Naive B cell (primary cell): ENCODE measurements around the gene ROBO1. TPM values are rescaled to one million over a fixed set of nuclear protein-coding genes. Genes with fewer than 3 reads are reported as not detected.
"Not testable (repeated sequence)": the region's sequence is repeated elsewhere in the genome, so short reads cannot be mapped to it uniquely, and the experiment has no call there.

Experiments
- ATAC-seq, 2 donors: fragments of 150-1000 bp; cut with Tn5 transposase; 2 replicates each; pipeline ENCODE4 v1.10.0; 2021; ENCODE audit warnings: low read depth in 2 of 2, mild to moderate bottlenecking in 2 of 2, moderate library complexity in 2 of 2
- DNase-seq: peaks from one replicate; pipeline ENCODE4 v3.0.0; 2022
- H3K27ac Mint-ChIP-seq, 6 donors: one replicate each; pipeline ENCODE4 v1.8.0; 2020 to 2022; ENCODE audit warnings: mild to moderate bottlenecking in 6 of 6, mixed read lengths in 6 of 6, moderate library complexity in 5 of 6, inconsistent platforms in 2 of 6
- H3K27me3 Mint-ChIP-seq, 3 donors: one replicate each; pipeline ENCODE4 v1.8.0; 2021 to 2022; ENCODE audit warnings: mixed read lengths in 3 of 3, mild to moderate bottlenecking in 1 of 3
- H3K36me3 Mint-ChIP-seq, 2 donors: one replicate each; pipeline ENCODE4 v1.8.0; 2020 to 2022; ENCODE audit warnings: mixed read lengths in 2 of 2, inconsistent platforms in 1 of 2, mild to moderate bottlenecking in 1 of 2
- H3K4me1 Mint-ChIP-seq, 3 donors: one replicate each; pipeline ENCODE4 v1.8.0; 2020 to 2022; ENCODE audit warnings: mixed read lengths in 3 of 3, inconsistent platforms in 1 of 3, mild to moderate bottlenecking in 1 of 3, moderate library complexity in 1 of 3
- H3K4me3 Mint-ChIP-seq, 8 donors: one replicate each; pipeline ENCODE4 v1.8.0; 2020 to 2022; ENCODE audit warnings: mild to moderate bottlenecking in 8 of 8, mixed read lengths in 8 of 8, moderate library complexity in 8 of 8, inconsistent platforms in 2 of 8
- H3K9me3 Mint-ChIP-seq, 7 donors: one replicate each; pipeline ENCODE4 v1.8.0; 2020 to 2022; ENCODE audit warnings: mixed read lengths in 7 of 7, mild to moderate bottlenecking in 5 of 7, inconsistent platforms in 2 of 7, moderate library complexity in 1 of 7
- polyA plus RNA-seq, 6 donors: library from polyadenylated mRNA; unstranded; fragments of 300-500 nt; fragmentation: Illumina TruSeq; gene quantifications; one replicate each; pipeline ENCODE4 v1.2.3, GENCODE V29; 2021; ENCODE audit warnings: low read depth in 6 of 6

The ROBO1 gene
- polyA plus RNA-seq, 6 donors from 2014 or later = 0.39 to 0.44 TPM; not detected in 4

GRCh38 chr3:79178471-79179180 lies 589.2 kb downstream of the ROBO1 start:
- H3K4me3 Mint-ChIP-seq = no peak overlapping the region
- no peaks in the 10 kb centered on the region for H3K4me1 Mint-ChIP-seq
- DNase-seq (no peak), ATAC-seq (no peak)
- H3K9me3 Mint-ChIP-seq = peaks cover 0 to 16% (median 0%) of the 10 kb centered on the region in 7 donors
- no peaks in the 10 kb centered on the region for H3K36me3 Mint-ChIP-seq
- H3K27me3 Mint-ChIP-seq = no peaks in the 10 kb centered on the region
- H3K27ac Mint-ChIP-seq = no peak overlapping the region

- H3K36me3 Mint-ChIP-seq = no peaks in the 10 kb centered on the region
Observed at GRCh38 chr3:79175870-79176269, 591.9 kb downstream of the ROBO1 start.

GRCh38 chr3:79173259-79173658 lies 594.5 kb downstream of the ROBO1 start:
- H3K4me3 Mint-ChIP-seq, H3K27me3 Mint-ChIP-seq, H3K27ac Mint-ChIP-seq, ATAC-seq, H3K9me3 Mint-ChIP-seq, H3K36me3 Mint-ChIP-seq, DNase-seq, H3K4me1 Mint-ChIP-seq: not testable (repeated sequence)

More at GRCh38 chr3:79175870-79176269, 591.9 kb downstream of the ROBO1 start:
- ATAC-seq (no peak), DNase-seq (no peak)
- no peak overlapping the region for H3K27ac Mint-ChIP-seq
- no peaks in the 10 kb centered on the region for H3K4me1 Mint-ChIP-seq
- peaks cover 0 to 2% (median 0%) of the 10 kb centered on the region in 7 donors for H3K9me3 Mint-ChIP-seq
- H3K27me3 Mint-ChIP-seq = no peaks in the 10 kb centered on the region
- H3K4me3 Mint-ChIP-seq = no peak overlapping the region

GRCh38 chr3:79172241-79172640 lies 595.6 kb downstream of the ROBO1 start:
- H3K4me3 Mint-ChIP-seq = no peak overlapping the region
- H3K4me1 Mint-ChIP-seq = no peaks in the 10 kb centered on the region
- no peaks in the 10 kb centered on the region for H3K27me3 Mint-ChIP-seq
- H3K27ac Mint-ChIP-seq = no peak overlapping the region
- H3K9me3 Mint-ChIP-seq = peaks cover 0 to 7% (median 0%) of the 10 kb centered on the region in 7 donors
- ATAC-seq (no peak), DNase-seq (no peak)
- H3K36me3 Mint-ChIP-seq = no peaks in the 10 kb centered on the region

- Mint-ChIP-seq H3K4me3 (no peak overlapping the region), H3K36me3 (no peaks in the 10 kb centered on the region)
Observed at GRCh38 chr3:79170021-79170420, 597.8 kb downstream of the ROBO1 start.

GRCh38 chr3:79167651-79168416 lies 600.0 kb downstream of the ROBO1 start:
- no peak for ATAC-seq
- Mint-ChIP-seq H3K4me1 (no peaks in the 10 kb centered on the region), H3K4me3 (no peak overlapping the region), H3K36me3 (no peaks in the 10 kb centered on the region), H3K27ac (no peak overlapping the region), H3K27me3 (no peaks in the 10 kb centered on the region), H3K9me3 (peaks cover 0 to 7% (median 0%) of the 10 kb centered on the region in 7 donors)
- no peak for DNase-seq

More at GRCh38 chr3:79170021-79170420, 597.8 kb downstream of the ROBO1 start:
- H3K4me1 Mint-ChIP-seq = no peaks in the 10 kb centered on the region
- H3K27ac Mint-ChIP-seq = no peak overlapping the region
- ATAC-seq = no peak
- no peak for DNase-seq
- H3K9me3 Mint-ChIP-seq = peaks cover 0 to 7% (median 0%) of the 10 kb centered on the region in 7 donors
- H3K27me3 Mint-ChIP-seq = no peaks in the 10 kb centered on the region

- no peaks in the 10 kb centered on the region for H3K27me3 Mint-ChIP-seq
- no peak overlapping the region for H3K27ac Mint-ChIP-seq
- H3K4me3 Mint-ChIP-seq = no peak overlapping the region
- no peaks in the 10 kb centered on the region for H3K4me1 Mint-ChIP-seq
- peaks cover 0 to 11% (median 0%) of the 10 kb centered on the region in 7 donors for H3K9me3 Mint-ChIP-seq
- ATAC-seq = no peak
- DNase-seq = no peak
- H3K36me3 Mint-ChIP-seq = no peaks in the 10 kb centered on the region
Observed at GRCh38 chr3:79162653-79163052, 605.1 kb downstream of the ROBO1 start.

- no peak for DNase-seq
- Mint-ChIP-seq H3K4me3 (no peak overlapping the region), H3K9me3 (peaks cover 0 to 11% (median 0%) of the 10 kb centered on the region in 7 donors), H3K27me3 (no peaks in the 10 kb centered on the region), H3K4me1 (no peaks in the 10 kb centered on the region), H3K36me3 (no peaks in the 10 kb centered on the region), H3K27ac (no peak overlapping the region)
- no peak for ATAC-seq
Observed at GRCh38 chr3:79161941-79162340, 605.9 kb downstream of the ROBO1 start.

- Mint-ChIP-seq H3K9me3 (peaks cover 0 to 11% (median 0%) of the 10 kb centered on the region in 7 donors), H3K36me3 (no peaks in the 10 kb centered on the region), H3K27me3 (no peaks in the 10 kb centered on the region), H3K4me1 (no peaks in the 10 kb centered on the region), H3K27ac (no peak overlapping the region), H3K4me3 (no peak overlapping the region)
- ATAC-seq (no peak), DNase-seq (no peak)
Observed at GRCh38 chr3:79160421-79160820, 607.4 kb downstream of the ROBO1 start.

GRCh38 chr3:79159736-79160135 lies 608.1 kb downstream of the ROBO1 start:
- Mint-ChIP-seq H3K9me3 (peaks cover 0 to 6% (median 0%) of the 10 kb centered on the region in 7 donors), H3K27ac (no peak overlapping the region), H3K27me3 (no peaks in the 10 kb centered on the region), H3K4me1 (no peaks in the 10 kb centered on the region), H3K4me3 (no peak overlapping the region), H3K36me3 (no peaks in the 10 kb centered on the region)
- ATAC-seq (no peak), DNase-seq (no peak)

- no peaks in the 10 kb centered on the region for H3K27me3 Mint-ChIP-seq
- ATAC-seq (no peak), DNase-seq (no peak)
- H3K4me1 Mint-ChIP-seq = no peaks in the 10 kb centered on the region
- no peak overlapping the region for H3K4me3 Mint-ChIP-seq
- H3K9me3 Mint-ChIP-seq = peaks cover 0 to 4% (median 0%) of the 10 kb centered on the region in 7 donors
- H3K27ac Mint-ChIP-seq = no peak overlapping the region
- H3K36me3 Mint-ChIP-seq = no peaks in the 10 kb centered on the region
Observed at GRCh38 chr3:79157191-79157590, 610.6 kb downstream of the ROBO1 start.

GRCh38 chr3:79154865-79155264 lies 612.9 kb downstream of the ROBO1 start:
- DNase-seq = no peak
- ATAC-seq = no peak
- H3K4me3 Mint-ChIP-seq = no peak overlapping the region
- H3K36me3 Mint-ChIP-seq = no peaks in the 10 kb centered on the region
- H3K9me3 Mint-ChIP-seq = peaks cover 0 to 9% (median 0%) of the 10 kb centered on the region in 7 donors
- no peaks in the 10 kb centered on the region for H3K4me1 Mint-ChIP-seq
- H3K27ac Mint-ChIP-seq = no peak overlapping the region
- H3K27me3 Mint-ChIP-seq = no peaks in the 10 kb centered on the region

- no peak overlapping the region for H3K27ac Mint-ChIP-seq
- no peak for DNase-seq
- H3K36me3 Mint-ChIP-seq = no peaks in the 10 kb centered on the region
- H3K27me3 Mint-ChIP-seq = no peaks in the 10 kb centered on the region
- H3K4me3 Mint-ChIP-seq = no peak overlapping the region
- H3K9me3 Mint-ChIP-seq = peaks cover 0 to 9% (median 0%) of the 10 kb centered on the region in 7 donors
- no peak for ATAC-seq
- no peaks in the 10 kb centered on the region for H3K4me1 Mint-ChIP-seq
Observed at GRCh38 chr3:79148786-79149185, 619.0 kb downstream of the ROBO1 start.

- Mint-ChIP-seq H3K4me1 (no peaks in the 10 kb centered on the region), H3K27me3 (no peaks in the 10 kb centered on the region), H3K4me3 (no peak overlapping the region), H3K36me3 (no peaks in the 10 kb centered on the region), H3K27ac (no peak overlapping the region), H3K9me3 (peaks cover 0 to 2% (median 0%) of the 10 kb centered on the region in 7 donors)
- DNase-seq (no peak), ATAC-seq (no peak)
Observed at GRCh38 chr3:79146024-79146423, 621.8 kb downstream of the ROBO1 start.
